ENCODE measurements around the gene XAGE2.
A peak's percentile ranks its signal among the peaks of the same experiment; 100 is the strongest.
"Not testable (repeated sequence)": the region's sequence is repeated elsewhere in the genome, so short reads cannot be mapped to it uniquely, and the experiment has no call there.

GRCh38 chrX:52345402-52345801 is 23.4 kb upstream of the XAGE2 start:
- TF ChIP-seq EZH2 (IDR thresholded peaks at IDR 0.05; ENCODE audit: low read depth, unreplicated experiment); REST (IDR thresholded peaks at IDR 0.05; ENCODE audit: unreplicated experiment); EZH2phosphoT487 (IDR thresholded peaks at IDR 0.05; ENCODE audit: unreplicated experiment); ZNF331 (CRISPR knock-in tag; IDR thresholded peaks at IDR 0.05; ENCODE audit: low read depth); POLR2AphosphoS5 (IDR thresholded peaks at IDR 0.05; ENCODE audit: low read depth); JUNB (IDR thresholded peaks at IDR 0.05; ENCODE audit: unreplicated experiment); ZNF462 (CRISPR knock-in tag; IDR thresholded peaks at IDR 0.05); CREB1 (CRISPR knock-in tag; IDR thresholded peaks at IDR 0.05; ENCODE audit: low read depth); ETS1 (IDR thresholded peaks at IDR 0.05); ZNF114 (CRISPR knock-in tag; IDR thresholded peaks at IDR 0.05): not testable (repeated sequence)
- peak; percentile 54 to 64 for TF ChIP-seq CTCF (conservative IDR thresholded peaks at IDR 0.05; ENCODE audit: low read depth in 2 of 2)
